ENCODE results near the gene RNF152.
"Not testable (repeated sequence)": the region's sequence is repeated elsewhere in the genome, so short reads cannot be mapped to it uniquely, and the experiment has no call there.

RNF152 gene

GRCh38 chr18:61808286-61808685 lies 84.5 kb downstream of the RNF152 start:
- no peak for DNase-seq

- no peak for DNase-seq
Measured at GRCh38 chr18:61803393-61803792, 89.4 kb downstream of the RNF152 start.

GRCh38 chr18:61797696-61798590 lies 94.9 kb downstream of the RNF152 start:
- DNase-seq: no peak

GRCh38 chr18:61791031-61791430 lies 101.8 kb downstream of the RNF152 start:
- DNase-seq: no peak

- DNase-seq: not testable (repeated sequence)
Measured at GRCh38 chr18:61787011-61787670, 105.7 kb downstream of the RNF152 start.

GRCh38 chr18:61785588-61785987 lies 107.2 kb downstream of the RNF152 start:
- no peak for DNase-seq

GRCh38 chr18:61784834-61785233 lies 108.0 kb downstream of the RNF152 start:
- DNase-seq: no peak

GRCh38 chr18:61782545-61782944 lies 110.3 kb downstream of the RNF152 start:
- no peak for DNase-seq

GRCh38 chr18:61776201-61776600 lies 116.6 kb downstream of the RNF152 start:
- DNase-seq: not testable (repeated sequence)

- no peak for DNase-seq
Measured at GRCh38 chr18:61774846-61775245, 118.0 kb downstream of the RNF152 start.

GRCh38 chr18:61772293-61772848 lies 120.4 kb downstream of the RNF152 start:
- DNase-seq: no peak

- no peak for DNase-seq
Measured at GRCh38 chr18:61771861-61772260, 120.9 kb downstream of the RNF152 start.

- no peak for DNase-seq
Measured at GRCh38 chr18:61770279-61770678, 122.5 kb downstream of the RNF152 start.

GRCh38 chr18:61766266-61766884 lies 126.4 kb downstream of the RNF152 start:
- no peak for DNase-seq

GRCh38 chr18:61765097-61765496 lies 127.7 kb downstream of the RNF152 start:
- DNase-seq: peak; percentile 88

GRCh38 chr18:61764381-61764780 lies 128.4 kb downstream of the RNF152 start:
- DNase-seq: peak; percentile 51

GRCh38 chr18:61761875-61762274 lies 130.9 kb downstream of the RNF152 start:
- DNase-seq: no peak
